Gastrocnemius medialis (tissue), 4 donors: ENCODE measurements around the gene UBE2E1. TPM values are rescaled to one million over a fixed set of nuclear protein-coding genes. Genes with fewer than 3 reads are reported as not detected.

Experiments used
- ATAC-seq, 2 donors: fragments of 150-250 bp; one replicate each; pipeline ENCODE4 v1.9.1; 2016
- DNase-seq, 2 donors: peaks; one replicate each; pipeline ENCODE4 v3.0.0-alpha.2; 2019
- H3K27ac ChIP-seq, 4 donors: fragments of 200-600 bp; sonication (generic); 1 replicate in 1 of 4; 2 replicates in 3 of 4; pipeline ENCODE4 v1.5.1; 2016 to 2018; ENCODE audit warnings: mild to moderate bottlenecking in 2 of 4, moderate library complexity in 1 of 4
- H3K27me3 ChIP-seq, 3 donors: fragments of 200-600 bp; sonication (generic) in 2 of 3; 1 replicate in 1 of 3; 2 replicates in 2 of 3; pipeline versions ENCODE4 v1.5.1 to v1.6.0; 2016 to 2019; ENCODE audit warnings: mild to moderate bottlenecking in 1 of 3, moderate library complexity in 1 of 3
- H3K36me3 ChIP-seq, 2 donors: fragments of 200-600 bp; sonication (generic) in 1 of 2; one replicate each; pipeline ENCODE4 v1.5.1; 2017 to 2018
- H3K4me1 ChIP-seq, 2 donors: fragments of 200-600 bp; sonication (generic) in 1 of 2; one replicate each; pipeline ENCODE4 v1.5.1; 2016 to 2017; ENCODE audit warnings: mild to moderate bottlenecking in 2 of 2
- H3K4me3 ChIP-seq, 4 donors: fragments of 200-600 bp; sonication (generic) in 3 of 4; 1 replicate in 1 of 4; 2 replicates in 3 of 4; pipeline ENCODE4 v1.5.1; 2016 to 2019; ENCODE audit warnings: mild to moderate bottlenecking in 2 of 4
- H3K9me3 ChIP-seq, 3 donors: fragments of 200-600 bp; sonication (generic) in 2 of 3; 1 replicate in 1 of 3; 2 replicates in 2 of 3; pipeline ENCODE4 v1.5.1; 2016 to 2019
- CTCF ChIP-seq, 5 experiments: fragments of 450-650 bp in 3 of 5; fragments of 200-600 bp in 2 of 5; sonication (generic) in 2 of 5; IDR thresholded peaks in 4 of 5; conservative IDR thresholded peaks in 1 of 5; 1 replicate in 4 of 5; 2 replicates in 1 of 5; pipeline ENCODE4 v1.5.1; 2016 to 2019; ENCODE audit warnings: antibody characterized with exemption in 5 of 5, mild to moderate bottlenecking in 3 of 5, moderate library complexity in 3 of 5
- POLR2A ChIP-seq, 2 donors: fragments of 450-650 bp; IDR thresholded peaks; one replicate each; pipeline ENCODE4 v1.6.1; 2017; ENCODE audit warnings: antibody characterized with exemption in 2 of 2, mild to moderate bottlenecking in 2 of 2, moderate library complexity in 2 of 2
- in situ Hi-C, 4 donors: fragments of 200-750 bp; cut with MboI; loops; one replicate each; pipeline versions ENCODE4 v1.15.0 to v1.8.0; 2017; ENCODE audit warnings: low sequenced_read_pairs in 4 of 4
- intact Hi-C: fragments of 100-400 bp; cut with DNase I; formaldehyde crosslinking; loops from one replicate; pipeline ENCODE4 v1.15.1; 2023; ENCODE audit warnings: low total_unique reads
- total RNA-seq, 4 donors: library from RNA; depleted of rRNA; stranded (reverse); fragments of >200 nt; gene quantifications; one replicate each; pipeline versions ENCODE4 v1.1.0 to v1.2.3, GENCODE V29; 2016

UBE2E1 gene
- total RNA-seq, 4 donors from 2014 or later, result 54.8 to 153 (median 109) TPM

GRCh38 chr3:23778446-23778845 lies 27.3 kb upstream of the UBE2E1 start:
- intact Hi-C loops, result no loop called here
- ATAC-seq (no peak), DNase-seq (no peak)
- peaks cover 7 to 13% of the 10 kb centered on the region in 2 donors for H3K4me1 ChIP-seq
- H3K9me3 ChIP-seq, result no peaks in the 10 kb centered on the region
- no peak overlapping the region for H3K4me3 ChIP-seq
- TF ChIP-seq POLR2A (IDR thresholded peaks at IDR 0.05) (no peak), CTCF (IDR thresholded peaks at IDR 0.05 in 4 of 5, conservative IDR thresholded peaks at IDR 0.05 in 1 of 5) (no peak)
- no peaks in the 10 kb centered on the region for H3K36me3 ChIP-seq
- in situ Hi-C loops, result loop anchor here in 1 of 4 donors (25.0 kb wide), 1 partner anchor 591 kb away; no protein-coding TSS in a partner anchor
- H3K27me3 ChIP-seq, result no peaks in the 10 kb centered on the region
- H3K27ac ChIP-seq, result no peak overlapping the region

GRCh38 chr3:23779841-23780240 lies 25.9 kb upstream of the UBE2E1 start:
- Histone ChIP-seq H3K27ac (no peak overlapping the region), H3K4me1 (peaks cover 7 to 13% of the 10 kb centered on the region in 2 donors), H3K4me3 (no peak overlapping the region), H3K36me3 (no peaks in the 10 kb centered on the region), H3K9me3 (no peaks in the 10 kb centered on the region), H3K27me3 (no peaks in the 10 kb centered on the region)
- in situ Hi-C loops (loop anchor here in 1 of 4 donors (25.0 kb wide), 1 partner anchor 593 kb away; no protein-coding TSS in a partner anchor), intact Hi-C loops (no loop called here)
- ATAC-seq, result no peak
- DNase-seq, result no peak
- TF ChIP-seq POLR2A (IDR thresholded peaks at IDR 0.05) (no peak), CTCF (IDR thresholded peaks at IDR 0.05 in 4 of 5, conservative IDR thresholded peaks at IDR 0.05 in 1 of 5) (no peak)

DNA sequence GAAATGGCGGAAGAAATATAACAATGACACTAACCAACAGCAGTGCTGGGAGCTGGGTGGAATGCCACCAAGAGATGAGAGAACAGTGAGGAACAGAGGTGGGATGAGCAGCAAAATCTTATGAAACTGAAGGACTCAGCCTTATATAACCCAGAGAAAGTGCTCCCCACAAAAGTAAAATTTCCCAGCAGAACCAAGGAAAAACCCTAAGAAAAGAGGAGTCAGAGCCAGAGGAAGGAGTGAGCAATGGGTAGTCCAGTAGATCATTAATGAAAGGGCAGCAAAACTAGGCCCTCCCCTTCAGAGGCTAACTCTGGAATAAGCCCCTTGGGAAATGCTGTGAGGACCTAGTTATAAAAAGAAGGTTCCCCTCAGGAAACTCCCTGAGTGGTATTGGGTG lies 24.7 kb upstream of the UBE2E1 start:
- H3K36me3 ChIP-seq, result no peaks in the 10 kb centered on the region
- H3K27ac ChIP-seq, result no peak overlapping the region
- H3K27me3 ChIP-seq, result no peaks in the 10 kb centered on the region
- intact Hi-C loops, result no loop called here
- in situ Hi-C loops, result loop anchor here in 1 of 4 donors (25.0 kb wide), 1 partner anchor 594 kb away; no protein-coding TSS in a partner anchor
- DNase-seq (no peak), ATAC-seq (no peak)
- no peak overlapping the region for H3K4me3 ChIP-seq
- H3K9me3 ChIP-seq, result no peaks in the 10 kb centered on the region
- peaks cover 7 to 13% of the 10 kb centered on the region in 2 donors for H3K4me1 ChIP-seq
- TF ChIP-seq POLR2A (IDR thresholded peaks at IDR 0.05) (no peak), CTCF (IDR thresholded peaks at IDR 0.05 in 4 of 5, conservative IDR thresholded peaks at IDR 0.05 in 1 of 5) (no peak)

- in situ Hi-C loops, result loop anchor here in 1 of 4 donors (25.0 kb wide), 1 partner anchor 595 kb away; no protein-coding TSS in a partner anchor
- Histone ChIP-seq H3K4me1 (peaks cover 3 to 6% of the 10 kb centered on the region in 2 donors), H3K27ac (no peak overlapping the region), H3K27me3 (no peaks in the 10 kb centered on the region), H3K9me3 (no peaks in the 10 kb centered on the region), H3K4me3 (no peak overlapping the region), H3K36me3 (no peaks in the 10 kb centered on the region)
- TF ChIP-seq POLR2A (IDR thresholded peaks at IDR 0.05), result no peak
- TF ChIP-seq CTCF (IDR thresholded peaks at IDR 0.05 in 4 of 5, conservative IDR thresholded peaks at IDR 0.05 in 1 of 5), result no peak
- DNase-seq, result no peak
- ATAC-seq, result no peak
- intact Hi-C loops, result no loop called here
These were observed 23.9 kb upstream of the UBE2E1 start for GRCh38 chr3:23781871-23782270.
